Suprapubic skin (tissue), 4 donors: ENCODE data around the gene NHSL2.

Experiments
- POLR2A ChIP-seq, 2 donors: fragments of 450-650 bp; IDR thresholded peaks; one replicate each; pipeline ENCODE4 v1.6.1; 2017; ENCODE audit warnings: antibody characterized with exemption in 2 of 2, mild to moderate bottlenecking in 2 of 2, moderate library complexity in 2 of 2
- POLR2AphosphoS5 ChIP-seq, 3 donors: sonication (generic); formaldehyde crosslinking; IDR thresholded peaks; one replicate each; pipeline ENCODE4 v1.6.1; 2017; ENCODE audit warnings: antibody characterized with exemption in 3 of 3
- TF ChIP-seq, protein P1 (sequence below), 2 donors: fragments of 200-600 bp in 1 of 2; fragments of 450-650 bp in 1 of 2; sonication (generic) in 1 of 2; IDR thresholded peaks; one replicate each; pipeline ENCODE4 v1.5.1; 2016 to 2019; ENCODE audit warnings: antibody characterized with exemption in 2 of 2, mild to moderate bottlenecking in 1 of 2, moderate library complexity in 1 of 2

DNA sequence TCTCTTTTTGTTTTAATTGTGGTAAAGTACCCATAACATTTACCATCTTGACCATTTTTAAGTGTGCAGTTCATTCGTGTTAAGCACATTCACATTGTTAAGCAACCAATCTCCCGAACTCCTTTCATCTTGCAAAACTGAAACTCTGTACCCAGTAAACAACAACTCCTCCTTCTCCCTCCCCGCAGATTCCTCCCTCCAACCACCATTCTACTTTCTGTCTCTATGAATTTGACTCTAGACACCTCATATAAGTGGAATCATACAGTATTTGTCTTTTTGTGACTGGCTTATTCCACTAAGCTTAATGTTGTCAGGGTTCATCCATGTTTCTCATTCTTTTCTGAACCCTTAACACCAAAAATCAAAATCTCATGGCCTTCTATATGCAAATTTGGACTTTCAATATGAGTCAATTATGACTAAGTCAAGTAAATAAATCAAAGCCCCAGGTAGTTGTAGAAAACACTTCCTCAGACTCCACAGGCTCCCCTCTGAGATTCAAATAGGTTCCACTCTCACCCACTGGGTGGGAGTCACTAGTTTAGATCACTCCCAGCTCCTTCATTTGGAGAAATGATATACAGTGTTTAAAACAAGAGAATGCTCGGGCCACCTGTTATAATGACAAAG is 230.8 kb downstream of the NHSL2 start:
- TF ChIP-seq, protein P1, sequence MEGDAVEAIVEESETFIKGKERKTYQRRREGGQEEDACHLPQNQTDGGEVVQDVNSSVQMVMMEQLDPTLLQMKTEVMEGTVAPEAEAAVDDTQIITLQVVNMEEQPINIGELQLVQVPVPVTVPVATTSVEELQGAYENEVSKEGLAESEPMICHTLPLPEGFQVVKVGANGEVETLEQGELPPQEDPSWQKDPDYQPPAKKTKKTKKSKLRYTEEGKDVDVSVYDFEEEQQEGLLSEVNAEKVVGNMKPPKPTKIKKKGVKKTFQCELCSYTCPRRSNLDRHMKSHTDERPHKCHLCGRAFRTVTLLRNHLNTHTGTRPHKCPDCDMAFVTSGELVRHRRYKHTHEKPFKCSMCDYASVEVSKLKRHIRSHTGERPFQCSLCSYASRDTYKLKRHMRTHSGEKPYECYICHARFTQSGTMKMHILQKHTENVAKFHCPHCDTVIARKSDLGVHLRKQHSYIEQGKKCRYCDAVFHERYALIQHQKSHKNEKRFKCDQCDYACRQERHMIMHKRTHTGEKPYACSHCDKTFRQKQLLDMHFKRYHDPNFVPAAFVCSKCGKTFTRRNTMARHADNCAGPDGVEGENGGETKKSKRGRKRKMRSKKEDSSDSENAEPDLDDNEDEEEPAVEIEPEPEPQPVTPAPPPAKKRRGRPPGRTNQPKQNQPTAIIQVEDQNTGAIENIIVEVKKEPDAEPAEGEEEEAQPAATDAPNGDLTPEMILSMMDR (IDR thresholded peaks at IDR 0.05): no peak
- no peak for TF ChIP-seq POLR2AphosphoS5 (IDR thresholded peaks at IDR 0.05)
- no peak for TF ChIP-seq POLR2A (IDR thresholded peaks at IDR 0.05)
